Central memory CD8-positive, alpha-beta T cell (primary cell): ENCODE measurements around the gene KRT6B.
"Not testable (repeated sequence)": the region's sequence is repeated elsewhere in the genome, so short reads cannot be mapped to it uniquely, and the experiment has no call there.

Experiments
- ATAC-seq: fragments of 150-1000 bp; cut with Tn5 transposase; replicated peaks from 2 replicates; pipeline ENCODE4 v1.10.0; 2022; ENCODE audit warnings: mild to moderate bottlenecking, moderate FRiP score, moderate number of reproducible peaks; ENCODE audit not compliant: poor library complexity, severe bottlenecking; ENCODE audit errors: extremely low read depth
- DNase-seq, 2 donors: peaks; one replicate each; pipeline ENCODE4 v3.0.0; 2021; ENCODE audit warnings: low spot score in 2 of 2
- H3K27ac Mint-ChIP-seq: one replicate; pipeline ENCODE4 v1.8.0; 2022; ENCODE audit warnings: low read depth, mild to moderate bottlenecking, moderate library complexity, mixed read lengths
- H3K27me3 Mint-ChIP-seq: one replicate; pipeline ENCODE4 v1.8.0; 2022; ENCODE audit warnings: mixed read lengths
- H3K36me3 Mint-ChIP-seq: one replicate; pipeline ENCODE4 v1.8.0; 2022; ENCODE audit warnings: mild to moderate bottlenecking, moderate library complexity, mixed read lengths; ENCODE audit not compliant: insufficient read depth
- H3K4me1 Mint-ChIP-seq: one replicate; pipeline ENCODE4 v1.8.0; 2022; ENCODE audit warnings: mixed read lengths
- H3K4me3 Mint-ChIP-seq: one replicate; pipeline ENCODE4 v1.8.0; 2022; ENCODE audit warnings: mild to moderate bottlenecking, moderate library complexity, mixed read lengths
- H3K9me3 Mint-ChIP-seq: one replicate; pipeline ENCODE4 v1.8.0; 2022; ENCODE audit warnings: mixed read lengths

Gene KRT6B

GRCh38 chr12:52413202-52413601, 38.7 kb downstream of the KRT6B start:
- no peaks in the 10 kb centered on the region for H3K9me3 Mint-ChIP-seq

GRCh38 chr12:52411815-52412214, 40.1 kb downstream of the KRT6B start:
- DNase-seq (no peak), ATAC-seq (no peak)
- H3K9me3 Mint-ChIP-seq: no peaks in the 10 kb centered on the region
- peaks cover 49% of the 10 kb centered on the region for H3K27me3 Mint-ChIP-seq
- H3K4me1 Mint-ChIP-seq: peaks cover 5% of the 10 kb centered on the region
- H3K36me3 Mint-ChIP-seq: no peaks in the 10 kb centered on the region
- H3K4me3 Mint-ChIP-seq: no peak overlapping the region
- H3K27ac Mint-ChIP-seq: no peak overlapping the region

More at GRCh38 chr12:52413202-52413601, 38.7 kb downstream of the KRT6B start:
- DNase-seq (no peak), ATAC-seq (no peak)
- Mint-ChIP-seq H3K4me1 (peaks cover 5% of the 10 kb centered on the region), H3K36me3 (no peaks in the 10 kb centered on the region), H3K27ac (no peak overlapping the region), H3K4me3 (no peak overlapping the region), H3K27me3 (peaks cover 38% of the 10 kb centered on the region)

GRCh38 chr12:52410589-52411248, 41.2 kb downstream of the KRT6B start:
- not testable (repeated sequence) for H3K4me3 Mint-ChIP-seq, DNase-seq, ATAC-seq, H3K27ac Mint-ChIP-seq, H3K9me3 Mint-ChIP-seq, H3K4me1 Mint-ChIP-seq, H3K36me3 Mint-ChIP-seq
- peaks cover 44% of the 10 kb centered on the region for H3K27me3 Mint-ChIP-seq

- DNase-seq (no peak), ATAC-seq (no peak)
- peaks cover 26% of the 10 kb centered on the region for H3K27me3 Mint-ChIP-seq
Observed at GRCh38 chr12:52407918-52408317, 44.0 kb downstream of the KRT6B start.

GRCh38 chr12:52405922-52406385, 46.0 kb downstream of the KRT6B start, which contains the start of gene KRT82:
Gene KRT82, minus strand, starts transcription at chr12:52406335. Its CDS starts 58 bp downstream, at chr12:52406277.
- peaks cover under 1% of the 10 kb centered on the region for H3K4me1 Mint-ChIP-seq
- H3K4me3 Mint-ChIP-seq: no peak within 1 kb of the TSS
- DNase-seq: no peak
- H3K9me3 Mint-ChIP-seq: no peaks in the 10 kb centered on the region
- no peak within 1 kb of the TSS for H3K27ac Mint-ChIP-seq
- ATAC-seq: no peak
- peaks cover 31% of the 10 kb centered on the region for H3K27me3 Mint-ChIP-seq
- H3K36me3 Mint-ChIP-seq: no peaks in the 10 kb centered on the region

More at GRCh38 chr12:52407918-52408317, 44.0 kb downstream of the KRT6B start:
- H3K27ac Mint-ChIP-seq: peak overlapping the region; percentile 29
- peaks cover 5% of the 10 kb centered on the region for H3K4me1 Mint-ChIP-seq
- no peak overlapping the region for H3K4me3 Mint-ChIP-seq
- H3K9me3 Mint-ChIP-seq: no peaks in the 10 kb centered on the region
- H3K36me3 Mint-ChIP-seq: no peaks in the 10 kb centered on the region

GRCh38 chr12:52404951-52405350, 47.0 kb downstream of the KRT6B start:
- DNase-seq (no peak), ATAC-seq (no peak)
- Mint-ChIP-seq H3K4me3 (no peak overlapping the region), H3K27ac (no peak overlapping the region), H3K4me1 (no peaks in the 10 kb centered on the region), H3K36me3 (no peaks in the 10 kb centered on the region), H3K27me3 (peaks cover 41% of the 10 kb centered on the region), H3K9me3 (no peaks in the 10 kb centered on the region)

GRCh38 chr12:52403561-52403960, 48.4 kb downstream of the KRT6B start:
- H3K27me3 Mint-ChIP-seq: peaks cover 50% of the 10 kb centered on the region
- no peaks in the 10 kb centered on the region for H3K4me1 Mint-ChIP-seq
- no peak overlapping the region for H3K4me3 Mint-ChIP-seq
- no peaks in the 10 kb centered on the region for H3K9me3 Mint-ChIP-seq
- H3K27ac Mint-ChIP-seq: no peak overlapping the region
- no peaks in the 10 kb centered on the region for H3K36me3 Mint-ChIP-seq
- DNase-seq: no peak
- ATAC-seq: no peak

- Mint-ChIP-seq H3K4me1 (no peaks in the 10 kb centered on the region), H3K27ac (no peak overlapping the region), H3K27me3 (peaks cover 45% of the 10 kb centered on the region), H3K36me3 (no peaks in the 10 kb centered on the region), H3K4me3 (no peak overlapping the region), H3K9me3 (no peaks in the 10 kb centered on the region)
- DNase-seq (no peak), ATAC-seq (no peak)
Observed at GRCh38 chr12:52402873-52403540, 48.9 kb downstream of the KRT6B start.

- H3K36me3 Mint-ChIP-seq: no peaks in the 10 kb centered on the region
- H3K27ac Mint-ChIP-seq: no peak overlapping the region
- no peak for ATAC-seq
- H3K9me3 Mint-ChIP-seq: no peaks in the 10 kb centered on the region
- H3K27me3 Mint-ChIP-seq: peaks cover 41% of the 10 kb centered on the region
- no peak overlapping the region for H3K4me3 Mint-ChIP-seq
- no peak for DNase-seq
- H3K4me1 Mint-ChIP-seq: no peaks in the 10 kb centered on the region
Observed at GRCh38 chr12:52402377-52402776, 49.6 kb downstream of the KRT6B start.

GRCh38 chr12:52401926-52402325, 50.0 kb downstream of the KRT6B start:
- Mint-ChIP-seq H3K4me3 (no peak overlapping the region), H3K9me3 (no peaks in the 10 kb centered on the region), H3K27ac (no peak overlapping the region), H3K36me3 (no peaks in the 10 kb centered on the region), H3K4me1 (no peaks in the 10 kb centered on the region), H3K27me3 (peaks cover 43% of the 10 kb centered on the region)
- DNase-seq (no peak), ATAC-seq (no peak)

GRCh38 chr12:52401526-52401925, 50.4 kb downstream of the KRT6B start:
- no peaks in the 10 kb centered on the region for H3K36me3 Mint-ChIP-seq
- ATAC-seq: no peak
- no peak overlapping the region for H3K27ac Mint-ChIP-seq
- no peak for DNase-seq
- H3K4me1 Mint-ChIP-seq: no peaks in the 10 kb centered on the region
- no peaks in the 10 kb centered on the region for H3K9me3 Mint-ChIP-seq
- peaks cover 47% of the 10 kb centered on the region for H3K27me3 Mint-ChIP-seq
- H3K4me3 Mint-ChIP-seq: no peak overlapping the region

GRCh38 chr12:52400906-52401305, 51.0 kb downstream of the KRT6B start:
- H3K4me1 Mint-ChIP-seq: no peaks in the 10 kb centered on the region
- DNase-seq (no peak), ATAC-seq (no peak)
- H3K27ac Mint-ChIP-seq: no peak overlapping the region
- H3K27me3 Mint-ChIP-seq: peaks cover 52% of the 10 kb centered on the region
- no peaks in the 10 kb centered on the region for H3K9me3 Mint-ChIP-seq
- H3K36me3 Mint-ChIP-seq: no peaks in the 10 kb centered on the region
- H3K4me3 Mint-ChIP-seq: no peak overlapping the region

- no peaks in the 10 kb centered on the region for H3K36me3 Mint-ChIP-seq
- DNase-seq: no peak
- no peaks in the 10 kb centered on the region for H3K4me1 Mint-ChIP-seq
- H3K27ac Mint-ChIP-seq: no peak overlapping the region
- H3K27me3 Mint-ChIP-seq: peaks cover 64% of the 10 kb centered on the region
- no peak for ATAC-seq
- H3K4me3 Mint-ChIP-seq: no peak overlapping the region
- no peaks in the 10 kb centered on the region for H3K9me3 Mint-ChIP-seq
Observed at GRCh38 chr12:52399756-52400155, 52.2 kb downstream of the KRT6B start.
